Body of pancreas (tissue), 4 donors: ENCODE data around the gene ATP2C2. TPM values are rescaled to one million over a fixed set of nuclear protein-coding genes. Genes with fewer than 3 reads are reported as not detected.

Experiments used
- ATAC-seq: fragments of 150-250 bp; one replicate; pipeline ENCODE4 v1.9.1; 2016
- DNase-seq, 4 donors: peaks; one replicate each; pipeline ENCODE4 v3.0.0-alpha.2; 2019
- H3K27ac ChIP-seq, 4 donors: fragments of 200-600 bp; sonication (generic); 1 replicate in 3 of 4; 2 replicates in 1 of 4; pipeline versions ENCODE4 v1.5.1 to v1.6.1; 2016 to 2019; ENCODE audit warnings: mild to moderate bottlenecking in 1 of 4, mixed read lengths in 1 of 4, moderate library complexity in 1 of 4
- H3K27me3 ChIP-seq, 2 donors: fragments of 200-600 bp; sonication (generic); one replicate each; pipeline ENCODE4 v1.6.0; 2016; ENCODE audit warnings: mild to moderate bottlenecking in 1 of 2
- H3K36me3 ChIP-seq, 2 donors: fragments of 200-600 bp; sonication (generic); replicated peaks in 1 of 2; 2 replicates each; pipeline ENCODE4 v1.5.1; 2016; ENCODE audit warnings: low read depth in 2 of 2; ENCODE audit not compliant: insufficient read depth in 1 of 2
- H3K4me1 ChIP-seq: fragments of 200-600 bp; sonication (generic); one replicate; pipeline ENCODE4 v1.6.0; 2016
- H3K4me3 ChIP-seq, 2 donors: fragments of 200-600 bp; sonication (generic); 1 replicate in 1 of 2; 2 replicates in 1 of 2; pipeline ENCODE4 v1.5.1; 2016 to 2019
- H3K9me3 ChIP-seq, 3 donors: fragments of 200-600 bp; sonication (generic); 1 replicate in 2 of 3; 2 replicates in 1 of 3; pipeline ENCODE4 v1.5.1; 2016
- POLR2A ChIP-seq, 3 donors: fragments of 450-650 bp; IDR thresholded peaks; one replicate each; pipeline ENCODE4 v1.6.1; 2016; ENCODE audit warnings: antibody characterized with exemption in 3 of 3, mild to moderate bottlenecking in 2 of 3
- WGBS, 2 donors: methylation state at CpG; one replicate each; pipeline ENCODE4 v1.1.5; 2017; 5-methylcytosine and 5-hydroxymethylcytosine counted together
- intact Hi-C: fragments of 100-400 bp; cut with DNase I; formaldehyde crosslinking; loops from one replicate; pipeline ENCODE4 v1.15.1; 2023
- total RNA-seq, 2 donors: library from RNA; depleted of rRNA; stranded (reverse); fragments of >200 nt; gene quantifications; one replicate each; pipeline ENCODE4 v1.1.0, GENCODE V29; 2016
- TF ChIP-seq, protein P1 (sequence below), 7 experiments: fragments of 450-650 bp in 4 of 7; fragments of 200-600 bp in 3 of 7; sonication (generic) in 3 of 7; IDR thresholded peaks; one replicate each; pipeline ENCODE4 v1.5.1; 2016 to 2019; ENCODE audit warnings: antibody characterized with exemption in 7 of 7

ATP2C2 gene
- total RNA-seq, 2 donors from 2014 or later = 2.1 to 18.1 TPM

DNA sequence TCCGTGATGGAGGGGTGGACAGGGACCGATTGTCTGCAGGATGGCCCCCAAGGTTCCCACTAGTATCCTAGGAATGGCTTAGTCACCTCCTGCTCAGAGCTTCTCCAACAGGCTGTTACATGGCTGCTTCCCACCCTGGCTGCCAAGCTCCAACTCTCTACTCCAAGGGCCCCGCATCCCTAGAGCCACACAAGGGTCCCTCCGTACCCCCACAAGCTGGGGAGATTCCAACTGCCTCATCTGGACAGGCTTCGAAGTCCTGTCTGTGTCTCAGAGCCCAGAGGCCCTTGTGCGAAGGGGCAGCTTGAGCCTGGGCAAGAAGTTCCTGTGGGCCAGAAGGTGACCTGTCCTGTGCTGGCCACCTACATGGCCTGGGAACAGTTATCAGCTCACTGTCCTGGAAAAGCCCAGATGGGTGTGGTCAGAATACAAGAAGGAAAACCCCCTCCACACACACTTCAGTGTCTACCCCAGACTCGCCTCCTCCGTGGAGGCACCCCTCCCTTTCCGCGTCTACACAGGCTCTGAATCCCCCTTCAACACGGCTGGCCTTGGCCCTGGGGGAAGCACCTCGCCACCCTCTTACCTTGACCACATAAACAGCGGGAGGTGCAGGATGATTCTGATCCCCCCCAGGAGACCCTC is 135.5 kb downstream of the ATP2C2 start:
- Histone ChIP-seq H3K27me3 (no peaks in the 10 kb centered on the region), H3K9me3 (no peaks in the 10 kb centered on the region), H3K4me1 (peaks cover 18% of the 10 kb centered on the region), H3K27ac (peak overlapping the region; percentile 42 to 85 (median 72)), H3K4me3 (peak overlapping the region; percentile 47 to 74), H3K36me3 (no peaks in the 10 kb centered on the region)
- intact Hi-C loops = no loop called here
- 35 to 39% methylated on average over 11 to 13 of the region's 13 CpGs for whole genome bisulfite sequencing, 2 donors
- TF ChIP-seq, protein P1, sequence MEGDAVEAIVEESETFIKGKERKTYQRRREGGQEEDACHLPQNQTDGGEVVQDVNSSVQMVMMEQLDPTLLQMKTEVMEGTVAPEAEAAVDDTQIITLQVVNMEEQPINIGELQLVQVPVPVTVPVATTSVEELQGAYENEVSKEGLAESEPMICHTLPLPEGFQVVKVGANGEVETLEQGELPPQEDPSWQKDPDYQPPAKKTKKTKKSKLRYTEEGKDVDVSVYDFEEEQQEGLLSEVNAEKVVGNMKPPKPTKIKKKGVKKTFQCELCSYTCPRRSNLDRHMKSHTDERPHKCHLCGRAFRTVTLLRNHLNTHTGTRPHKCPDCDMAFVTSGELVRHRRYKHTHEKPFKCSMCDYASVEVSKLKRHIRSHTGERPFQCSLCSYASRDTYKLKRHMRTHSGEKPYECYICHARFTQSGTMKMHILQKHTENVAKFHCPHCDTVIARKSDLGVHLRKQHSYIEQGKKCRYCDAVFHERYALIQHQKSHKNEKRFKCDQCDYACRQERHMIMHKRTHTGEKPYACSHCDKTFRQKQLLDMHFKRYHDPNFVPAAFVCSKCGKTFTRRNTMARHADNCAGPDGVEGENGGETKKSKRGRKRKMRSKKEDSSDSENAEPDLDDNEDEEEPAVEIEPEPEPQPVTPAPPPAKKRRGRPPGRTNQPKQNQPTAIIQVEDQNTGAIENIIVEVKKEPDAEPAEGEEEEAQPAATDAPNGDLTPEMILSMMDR (IDR thresholded peaks at IDR 0.05) = no peak
- ATAC-seq (no peak), DNase-seq (peak in 2 of 4 donors; percentile 19 to 20)

GRCh38 chr16:84504420-84505248 is 136.3 kb downstream of the ATP2C2 start, which contains the start of gene MEAK7:
Gene MEAK7, minus strand, starts transcription at chr16:84504659. Its CDS starts 6,573 bp downstream, at chr16:84498086.
- Histone ChIP-seq H3K27me3 (no peaks in the 10 kb centered on the region), H3K27ac (peak within 1 kb of the TSS; percentile 71 to 85 (median 77)), H3K36me3 (no peaks in the 10 kb centered on the region), H3K9me3 (no peaks in the 10 kb centered on the region), H3K4me1 (peaks cover 18% of the 10 kb centered on the region), H3K4me3 (peak within 1 kb of the TSS; percentile 47 to 74)
- DNase-seq (peak; percentile 99), ATAC-seq (peak; percentile 99)
- intact Hi-C loops = no loop called here
- WGBS, 2 donors = 2 to 3% methylated on average over 10 to 41 of the region's 45 CpGs
- peak; percentile 69 to 85 (median 80) for TF ChIP-seq POLR2A (IDR thresholded peaks at IDR 0.05)
- TF ChIP-seq, protein P1 (IDR thresholded peaks at IDR 0.05) = no peak

- Histone ChIP-seq H3K36me3 (no peaks in the 10 kb centered on the region), H3K27me3 (no peaks in the 10 kb centered on the region), H3K27ac (peak overlapping the region; percentile 71 to 85 (median 77)), H3K9me3 (no peaks in the 10 kb centered on the region), H3K4me1 (peaks cover 18% of the 10 kb centered on the region), H3K4me3 (no peak overlapping the region)
- TF ChIP-seq, protein P1 (IDR thresholded peaks at IDR 0.05) = no peak
- TF ChIP-seq POLR2A (IDR thresholded peaks at IDR 0.05) = no peak
- WGBS, 2 donors = 74% methylated on average over 31 to 33 of the region's 33 CpGs
- DNase-seq = no peak
- intact Hi-C loops = no loop called here
- no peak for ATAC-seq
These were observed 137.2 kb downstream of the ATP2C2 start for GRCh38 chr16:84505249-84506187.

DNA sequence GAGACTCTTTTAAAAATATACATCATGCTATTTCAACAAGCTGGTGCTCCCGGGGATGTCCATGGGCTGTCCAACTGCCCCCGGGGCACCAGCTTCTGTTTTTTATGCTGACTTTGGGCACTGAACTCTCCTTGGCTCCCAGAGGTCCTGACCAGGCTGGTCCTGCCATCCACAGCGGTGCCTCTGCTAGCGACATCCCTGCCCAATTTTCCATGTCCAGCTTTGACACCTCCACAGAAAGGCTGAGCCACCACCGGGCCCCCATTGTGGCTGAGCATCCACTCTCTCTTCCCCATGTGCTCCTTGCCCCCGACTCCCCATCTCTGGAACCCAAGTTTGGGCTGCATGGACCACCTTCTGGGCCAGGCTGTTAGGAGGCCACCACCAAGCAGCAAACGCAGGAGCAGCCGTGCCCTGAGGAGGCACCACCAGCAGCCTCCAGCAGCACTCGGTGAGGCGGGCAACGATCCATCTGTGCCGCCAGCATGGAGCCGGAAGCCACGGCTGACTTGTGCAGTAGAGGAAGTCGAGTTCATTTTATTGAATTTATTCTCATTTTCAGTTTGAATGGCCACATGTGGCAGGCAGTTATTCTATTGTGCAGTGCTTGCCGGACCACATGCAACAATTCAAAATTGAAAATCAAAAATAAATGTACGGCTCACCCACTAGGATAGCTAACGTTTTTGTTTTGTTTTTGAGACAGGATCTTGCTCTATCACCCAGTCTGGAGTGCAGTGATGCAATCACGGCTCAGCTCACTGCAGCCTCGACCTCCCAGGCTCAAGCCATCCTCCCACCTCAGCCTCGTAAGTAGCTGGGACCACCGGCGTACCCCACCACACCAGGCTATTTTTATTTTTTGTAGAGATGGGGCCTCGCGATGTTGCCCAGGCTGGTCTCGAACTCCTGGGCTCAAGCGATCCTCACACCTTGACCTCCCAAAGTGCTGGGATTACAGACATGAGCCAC is 139.0 kb downstream of the ATP2C2 start:
- Histone ChIP-seq H3K9me3 (no peaks in the 10 kb centered on the region), H3K4me1 (peaks cover 26% of the 10 kb centered on the region), H3K27me3 (no peaks in the 10 kb centered on the region), H3K27ac (no peak overlapping the region), H3K36me3 (no peaks in the 10 kb centered on the region), H3K4me3 (no peak overlapping the region)
- intact Hi-C loops = no loop called here
- WGBS, 2 donors = 70 to 71% methylated on average over 19 to 27 of the region's 27 CpGs
- DNase-seq (no peak), ATAC-seq (no peak)
- TF ChIP-seq, protein P1 (IDR thresholded peaks at IDR 0.05) = no peak
- TF ChIP-seq POLR2A (IDR thresholded peaks at IDR 0.05) = no peak
